K562 (cell line): ENCODE measurements around the gene NPAS2. TPM values are rescaled to one million over a fixed set of nuclear protein-coding genes. Genes with fewer than 3 reads are reported as not detected.

Experiments used
- ATAC-seq: fragments of 200-7000 bp; cut with Tn5 transposase; 3 replicates; pipeline ENCODE4 v1.9.1; 2020; ENCODE audit warnings: moderate library complexity
- BruUV-seq: library from RNA; stranded (reverse); fragments of 400-500 nt; replicated peaks from 2 replicates; lab custom pipeline; 2021; lab: Mats Ljungman, UMichigan
- CTCF ChIA-PET: fragments of 300-600 bp; formaldehyde crosslinking; extraction: SDS; loops from one replicate; lab custom pipeline; 2021; ENCODE audit warnings: low intra/inter-chr PET ratio; lab: Yijun Ruan, JAX
- POLR2A ChIA-PET: fragments of 300-600, 350-650 bp; sonication (Branson Sonifier 250); formaldehyde crosslinking; extraction: SDS; loops from one replicate; lab custom pipeline; 2021; ENCODE audit warnings: antibody characterized with exemption, inconsistent platforms; lab: Yijun Ruan, JAX
- DNase-seq, 4 experiments: peaks; one replicate each; pipeline versions ENCODE4 v3.0.0 to v3.0.0-alpha.2; 2011 to 2018; ENCODE audit warnings: low spot score in 3 of 4, mixed read lengths in 3 of 4; ENCODE audit errors: extremely low read depth in 1 of 4
- FAIRE-seq: peaks from 2 replicates; lab custom pipeline; 2011; peaks lifted over from hg19 to GRCh38; lab: Jason Lieb, UNC
- H2AFZ ChIP-seq: 2 replicates; pipeline ENCODE4 v1.6.0; 2011; ENCODE audit warnings: low read depth, low read length, control low read depth, inconsistent platforms
- H3K27ac ChIP-seq: fragments of 200-600 bp; 3 replicates; pipeline ENCODE4 v1.8.0; 2011; ENCODE audit warnings: low read depth, mild to moderate bottlenecking, control low read depth, inconsistent platforms, low read length, moderate library complexity, mixed read lengths; ENCODE audit errors: extremely low read depth
- H3K27me3 ChIP-seq, 2 experiments: fragments of 300-600 bp in 1 of 2; 2 replicates in 1 of 2; 3 replicates in 1 of 2; pipeline versions ENCODE4 v1.6.0 to v1.8.0; 2011; ENCODE audit warnings: inconsistent platforms in 2 of 2, low read length in 2 of 2, mild to moderate bottlenecking in 1 of 2, mixed read lengths in 1 of 2, moderate library complexity in 1 of 2; ENCODE audit not compliant: control insufficient read depth in 2 of 2, insufficient read depth in 2 of 2
- H3K36me3 ChIP-seq: fragments of 300-600 bp; 3 replicates; pipeline ENCODE4 v1.8.0; 2011; ENCODE audit warnings: mild to moderate bottlenecking, low read length, inconsistent platforms; ENCODE audit not compliant: control insufficient read depth, insufficient read depth
- H3K4me1 ChIP-seq, 2 experiments: fragments of 200-600 bp in 1 of 2; replicated peaks in 1 of 2; 2 replicates in 1 of 2; 3 replicates in 1 of 2; pipeline versions ENCODE4 v1.5.1 to v1.8.0; 2011; ENCODE audit warnings: inconsistent platforms in 2 of 2, low read length in 2 of 2, mild to moderate bottlenecking in 1 of 2, mixed read lengths in 1 of 2, moderate library complexity in 1 of 2; ENCODE audit not compliant: control insufficient read depth in 2 of 2, insufficient read depth in 2 of 2
- H3K4me2 ChIP-seq: 2 replicates; pipeline ENCODE4 v1.6.1; 2011; ENCODE audit warnings: low read length, control low read depth, inconsistent platforms, mixed read lengths; ENCODE audit not compliant: insufficient read depth
- H3K4me3 ChIP-seq: fragments of 200-600 bp; sonication (generic), shearing (Covaris generic); 2 replicates; pipeline ENCODE4 v1.5.1; 2016; ENCODE audit warnings: control low read depth, inconsistent platforms
- H3K79me2 ChIP-seq: fragments of 200-600 bp; 3 replicates; pipeline ENCODE4 v1.8.0; 2011; ENCODE audit warnings: low read length, inconsistent platforms; ENCODE audit not compliant: control insufficient read depth, insufficient read depth
- H3K9ac ChIP-seq, 2 experiments: 2 replicates each; pipeline versions ENCODE4 v1.6.0 to v1.6.1; 2011; ENCODE audit warnings: low read depth in 2 of 2, low read length in 2 of 2, control low read depth in 1 of 2, inconsistent platforms in 1 of 2, mild to moderate bottlenecking in 1 of 2, mixed read lengths in 1 of 2; ENCODE audit not compliant: insufficient read depth in 1 of 2
- H3K9me1 ChIP-seq: one replicate; pipeline ENCODE4 v1.6.0; 2011; ENCODE audit warnings: inconsistent platforms, mild to moderate bottlenecking, low read length, moderate library complexity; ENCODE audit not compliant: control insufficient read depth, insufficient read depth
- H3K9me3 ChIP-seq: replicated peaks from 2 replicates; pipeline ENCODE4 v1.5.1; 2011; ENCODE audit warnings: low read depth, low read length, inconsistent platforms; ENCODE audit not compliant: control insufficient read depth, insufficient read depth
- H4K20me1 ChIP-seq: replicated peaks from 2 replicates; pipeline ENCODE4 v1.6.1; 2011; ENCODE audit warnings: low read length, inconsistent platforms, mixed read lengths; ENCODE audit not compliant: control insufficient read depth, insufficient read depth
- BCL6 ChIP-seq: fragments of 250-450 bp; sonication (Bioruptor Pico); IDR thresholded peaks from 2 replicates; pipeline ENCODE4 v1.4.0; 2020
- EWSR1 ChIP-seq: fragments of 450-650 bp; IDR thresholded peaks from 2 replicates; pipeline ENCODE4 v1.6.1; 2018; ENCODE audit warnings: borderline replicate concordance, mild to moderate bottlenecking, low read depth, moderate library complexity; ENCODE audit not compliant: partially characterized antibody
- FIP1L1 ChIP-seq: fragments of 200-400 bp; formaldehyde crosslinking; IDR thresholded peaks from 2 replicates; pipeline ENCODE4 v1.6.1; 2018; ENCODE audit warnings: mild to moderate bottlenecking, low read depth, low read length; ENCODE audit not compliant: poor library complexity, severe bottlenecking
- IFI16 ChIP-seq: fragments of 250-450 bp; sonication (Bioruptor Pico); IDR thresholded peaks from 2 replicates; pipeline ENCODE4 v2.1.2; 2022; ENCODE audit warnings: mild to moderate bottlenecking, inconsistent platforms
- RAD21 ChIP-seq, 2 experiments: fragments of 250-450 bp in 1 of 2; fragments of 450-650 bp in 1 of 2; sonication (Bioruptor Pico) in 1 of 2; formaldehyde crosslinking in 1 of 2; IDR thresholded peaks in 1 of 2; conservative IDR thresholded peaks in 1 of 2; 2 replicates each; pipeline versions ENCODE4 v1.4.0 to v1.8.0; 2020 to 2022; ENCODE audit warnings: mild to moderate bottlenecking in 2 of 2, moderate library complexity in 1 of 2
- SMAD1 ChIP-seq: fragments of 150-350 bp; IDR thresholded peaks from 2 replicates; pipeline ENCODE4 v1.6.1; 2014; ENCODE audit warnings: low read length, low read depth; ENCODE audit not compliant: partially characterized antibody
- SNIP1 ChIP-seq: fragments of 450-650 bp; IDR thresholded peaks from 2 replicates; pipeline ENCODE4 v1.7.1; 2017; ENCODE audit warnings: low read depth, mild to moderate bottlenecking
- SOX6 ChIP-seq: fragments of 450-650 bp; IDR thresholded peaks from 2 replicates; pipeline ENCODE4 v1.6.1; 2014; ENCODE audit warnings: mild to moderate bottlenecking
- ZNF140 ChIP-seq: fragments of 250-450 bp; sonication (Bioruptor Pico); IDR thresholded peaks from 2 replicates; pipeline ENCODE4 v1.8.0; 2021; ENCODE audit warnings: moderate library complexity, mild to moderate bottlenecking, inconsistent platforms
- WGBS: fragments of 100-300 bp; shearing (Covaris generic); methylation state at CpG from one replicate; pipeline ENCODE4 v1.1.6; 2016; ENCODE audit warnings: low coverage, mixed read lengths; ENCODE audit not compliant: insufficient coverage; ENCODE audit errors: missing lambda C conversion rate; 5-methylcytosine and 5-hydroxymethylcytosine counted together
- in situ Hi-C: fragments of 300-500 bp; cut with MboI; formaldehyde crosslinking; loops from 4 replicates; pipeline ENCODE4 v1.15.0; 2018; ENCODE audit warnings: inconsistent platforms, mixed read lengths
- intact Hi-C: fragments of 100-400 bp; cut with micrococcal nuclease; formaldehyde crosslinking; loops from 2 replicates; pipeline ENCODE4 v1.14.2; 2022
- polyA plus RNA-seq, 8 experiments: library from polyadenylated mRNA; depleted of rRNA in 4 of 8; stranded (reverse) in 5 of 8; unstranded in 3 of 8; fragments of >200 nt; fragmentation: Nextera tagmentation in 2 of 8; fragmentation: Illumina TruSeq in 1 of 8; extraction: Ambion mirVana in 2 of 8; extraction: Trizol in 1 of 8; gene quantifications; 2 replicates each; pipeline versions ENCODE4 v1.2.1 to v1.2.3, GENCODE V29; 2011 to 2014; ENCODE audit warnings: inconsistent platforms in 1 of 8, missing spikeins in 1 of 8
- total RNA-seq, 7 experiments: library from RNA; depleted of rRNA in 6 of 7; stranded (reverse); fragments of >200 nt in 6 of 7; fragmentation: Illumina TruSeq in 2 of 7; extraction: Trizol in 2 of 7; gene quantifications; 2 replicates each; pipeline versions ENCODE4 v1.2.1 to v1.2.3, GENCODE V29; 2011 to 2021; ENCODE audit warnings: low replicate concordance in 1 of 7
- TF ChIP-seq, protein P1 (sequence below): fragments of 200-600 bp; sonication (generic); IDR thresholded peaks from one replicate; pipeline ENCODE4 v1.6.1; 2012; ENCODE audit warnings: mild to moderate bottlenecking, low read depth, low read length, inconsistent platforms

Gene NPAS2
- total and polyA plus RNA-seq, 9 of the 15 experiments (the other 6 are each of a cell fraction or from before 2014, with no cell fraction given): 0.06 to 0.29 (median 0.07) TPM; not detected in 5

DNA sequence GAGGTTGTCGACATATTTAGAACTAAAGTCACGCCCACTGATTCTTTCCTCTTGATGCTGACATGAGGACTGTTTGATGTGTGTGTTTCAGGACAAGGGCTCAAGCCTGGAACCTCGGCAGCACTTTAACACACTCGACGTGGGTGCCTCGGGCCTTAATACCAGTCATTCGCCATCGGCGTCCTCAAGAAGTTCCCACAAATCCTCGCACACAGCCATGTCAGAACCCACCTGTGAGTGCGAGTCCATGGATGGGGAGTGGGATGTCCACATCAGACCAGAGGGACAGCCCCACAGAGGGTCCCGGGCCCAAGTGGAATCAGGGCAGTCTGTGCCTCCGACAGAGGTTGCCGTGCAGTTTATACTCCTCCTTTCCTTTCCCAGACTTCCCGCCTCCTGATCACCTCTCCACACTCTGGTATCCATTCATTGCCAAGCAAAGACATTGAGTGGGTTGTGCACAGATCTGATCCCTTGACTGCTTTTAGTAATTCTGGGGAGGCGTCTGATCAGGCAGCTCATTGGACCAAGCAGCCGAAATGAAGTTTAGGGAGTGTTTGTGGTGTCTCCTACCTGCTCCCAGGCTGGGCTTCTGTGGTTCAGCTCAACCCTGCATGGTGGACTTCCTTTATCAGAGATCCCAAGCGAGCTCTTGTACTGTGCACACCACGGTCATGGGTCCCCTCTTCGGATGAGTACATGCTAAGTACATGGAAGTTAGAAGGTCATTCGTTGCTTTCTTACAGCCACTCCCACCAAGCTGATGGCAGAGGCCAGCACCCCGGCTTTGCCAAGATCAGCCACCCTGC is 155.0 kb downstream of the NPAS2 start:
- under 1% methylated on average over 22 of the region's 22 CpGs for WGBS
- BruUV-seq: no TSS peak
- DNase-seq (no peak), ATAC-seq (no peak), FAIRE-seq (no peak)
- ChIA-PET CTCF (no interaction called here), POLR2A (no interaction called here)
- Histone ChIP-seq H3K27ac (no peak overlapping the region), H3K9me3 (no peaks in the 10 kb centered on the region), H4K20me1 (peaks cover 4% of the 10 kb centered on the region; the same call in 1 of the 2 replicates), H3K4me3 (no peak overlapping the region), H2AFZ (no peak overlapping the region), H3K36me3 (no peaks in the 10 kb centered on the region), H3K4me1 (no peaks in the 10 kb centered on the region), H3K4me2 (no peak overlapping the region), H3K79me2 (no peaks in the 10 kb centered on the region), H3K9me1 (peaks cover 5% of the 10 kb centered on the region), H3K9ac (no peak overlapping the region), H3K27me3 (peaks cover 64 to 89% of the 10 kb centered on the region in 2 experiments)
- in situ Hi-C loops (no loop called here), intact Hi-C loops (no loop called here)
- TF ChIP-seq SOX6 (no peak), RAD21 (CRISPR knock-in tag; conservative IDR thresholded peaks at IDR 0.05 in 1 of 2, IDR thresholded peaks at IDR 0.05 in 1 of 2) (no peak), SMAD1 (no peak), EWSR1 (no peak), SNIP1 (no peak), ZNF140 (CRISPR knock-in tag) (no peak), IFI16 (CRISPR knock-in tag) (no peak), FIP1L1 (no peak), BCL6 (CRISPR knock-in tag) (no peak)
- TF ChIP-seq, protein P1, sequence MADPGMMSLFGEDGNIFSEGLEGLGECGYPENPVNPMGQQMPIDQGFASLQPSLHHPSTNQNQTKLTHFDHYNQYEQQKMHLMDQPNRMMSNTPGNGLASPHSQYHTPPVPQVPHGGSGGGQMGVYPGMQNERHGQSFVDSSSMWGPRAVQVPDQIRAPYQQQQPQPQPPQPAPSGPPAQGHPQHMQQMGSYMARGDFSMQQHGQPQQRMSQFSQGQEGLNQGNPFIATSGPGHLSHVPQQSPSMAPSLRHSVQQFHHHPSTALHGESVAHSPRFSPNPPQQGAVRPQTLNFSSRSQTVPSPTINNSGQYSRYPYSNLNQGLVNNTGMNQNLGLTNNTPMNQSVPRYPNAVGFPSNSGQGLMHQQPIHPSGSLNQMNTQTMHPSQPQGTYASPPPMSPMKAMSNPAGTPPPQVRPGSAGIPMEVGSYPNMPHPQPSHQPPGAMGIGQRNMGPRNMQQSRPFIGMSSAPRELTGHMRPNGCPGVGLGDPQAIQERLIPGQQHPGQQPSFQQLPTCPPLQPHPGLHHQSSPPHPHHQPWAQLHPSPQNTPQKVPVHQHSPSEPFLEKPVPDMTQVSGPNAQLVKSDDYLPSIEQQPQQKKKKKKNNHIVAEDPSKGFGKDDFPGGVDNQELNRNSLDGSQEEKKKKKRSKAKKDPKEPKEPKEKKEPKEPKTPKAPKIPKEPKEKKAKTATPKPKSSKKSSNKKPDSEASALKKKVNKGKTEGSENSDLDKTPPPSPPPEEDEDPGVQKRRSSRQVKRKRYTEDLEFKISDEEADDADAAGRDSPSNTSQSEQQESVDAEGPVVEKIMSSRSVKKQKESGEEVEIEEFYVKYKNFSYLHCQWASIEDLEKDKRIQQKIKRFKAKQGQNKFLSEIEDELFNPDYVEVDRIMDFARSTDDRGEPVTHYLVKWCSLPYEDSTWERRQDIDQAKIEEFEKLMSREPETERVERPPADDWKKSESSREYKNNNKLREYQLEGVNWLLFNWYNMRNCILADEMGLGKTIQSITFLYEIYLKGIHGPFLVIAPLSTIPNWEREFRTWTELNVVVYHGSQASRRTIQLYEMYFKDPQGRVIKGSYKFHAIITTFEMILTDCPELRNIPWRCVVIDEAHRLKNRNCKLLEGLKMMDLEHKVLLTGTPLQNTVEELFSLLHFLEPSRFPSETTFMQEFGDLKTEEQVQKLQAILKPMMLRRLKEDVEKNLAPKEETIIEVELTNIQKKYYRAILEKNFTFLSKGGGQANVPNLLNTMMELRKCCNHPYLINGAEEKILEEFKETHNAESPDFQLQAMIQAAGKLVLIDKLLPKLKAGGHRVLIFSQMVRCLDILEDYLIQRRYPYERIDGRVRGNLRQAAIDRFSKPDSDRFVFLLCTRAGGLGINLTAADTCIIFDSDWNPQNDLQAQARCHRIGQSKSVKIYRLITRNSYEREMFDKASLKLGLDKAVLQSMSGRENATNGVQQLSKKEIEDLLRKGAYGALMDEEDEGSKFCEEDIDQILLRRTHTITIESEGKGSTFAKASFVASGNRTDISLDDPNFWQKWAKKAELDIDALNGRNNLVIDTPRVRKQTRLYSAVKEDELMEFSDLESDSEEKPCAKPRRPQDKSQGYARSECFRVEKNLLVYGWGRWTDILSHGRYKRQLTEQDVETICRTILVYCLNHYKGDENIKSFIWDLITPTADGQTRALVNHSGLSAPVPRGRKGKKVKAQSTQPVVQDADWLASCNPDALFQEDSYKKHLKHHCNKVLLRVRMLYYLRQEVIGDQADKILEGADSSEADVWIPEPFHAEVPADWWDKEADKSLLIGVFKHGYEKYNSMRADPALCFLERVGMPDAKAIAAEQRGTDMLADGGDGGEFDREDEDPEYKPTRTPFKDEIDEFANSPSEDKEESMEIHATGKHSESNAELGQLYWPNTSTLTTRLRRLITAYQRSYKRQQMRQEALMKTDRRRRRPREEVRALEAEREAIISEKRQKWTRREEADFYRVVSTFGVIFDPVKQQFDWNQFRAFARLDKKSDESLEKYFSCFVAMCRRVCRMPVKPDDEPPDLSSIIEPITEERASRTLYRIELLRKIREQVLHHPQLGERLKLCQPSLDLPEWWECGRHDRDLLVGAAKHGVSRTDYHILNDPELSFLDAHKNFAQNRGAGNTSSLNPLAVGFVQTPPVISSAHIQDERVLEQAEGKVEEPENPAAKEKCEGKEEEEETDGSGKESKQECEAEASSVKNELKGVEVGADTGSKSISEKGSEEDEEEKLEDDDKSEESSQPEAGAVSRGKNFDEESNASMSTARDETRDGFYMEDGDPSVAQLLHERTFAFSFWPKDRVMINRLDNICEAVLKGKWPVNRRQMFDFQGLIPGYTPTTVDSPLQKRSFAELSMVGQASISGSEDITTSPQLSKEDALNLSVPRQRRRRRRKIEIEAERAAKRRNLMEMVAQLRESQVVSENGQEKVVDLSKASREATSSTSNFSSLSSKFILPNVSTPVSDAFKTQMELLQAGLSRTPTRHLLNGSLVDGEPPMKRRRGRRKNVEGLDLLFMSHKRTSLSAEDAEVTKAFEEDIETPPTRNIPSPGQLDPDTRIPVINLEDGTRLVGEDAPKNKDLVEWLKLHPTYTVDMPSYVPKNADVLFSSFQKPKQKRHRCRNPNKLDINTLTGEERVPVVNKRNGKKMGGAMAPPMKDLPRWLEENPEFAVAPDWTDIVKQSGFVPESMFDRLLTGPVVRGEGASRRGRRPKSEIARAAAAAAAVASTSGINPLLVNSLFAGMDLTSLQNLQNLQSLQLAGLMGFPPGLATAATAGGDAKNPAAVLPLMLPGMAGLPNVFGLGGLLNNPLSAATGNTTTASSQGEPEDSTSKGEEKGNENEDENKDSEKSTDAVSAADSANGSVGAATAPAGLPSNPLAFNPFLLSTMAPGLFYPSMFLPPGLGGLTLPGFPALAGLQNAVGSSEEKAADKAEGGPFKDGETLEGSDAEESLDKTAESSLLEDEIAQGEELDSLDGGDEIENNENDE: no peak
